Stomach (tissue), 9 donors: ENCODE data around the gene PABPN1. TPM values are rescaled to one million over a fixed set of nuclear protein-coding genes. Genes with fewer than 3 reads are reported as not detected.
"Not testable (repeated sequence)": the region's sequence is repeated elsewhere in the genome, so short reads cannot be mapped to it uniquely, and the experiment has no call there.

ENCODE experiments used
- DNase-seq, 2 donors: peaks; one replicate each; pipeline versions ENCODE4 v3.0.0 to v3.0.0-alpha.2; 2013 to 2019
- H3K27ac ChIP-seq, 5 donors: fragments of 200-600 bp in 4 of 5; sonication (generic) in 4 of 5; one replicate each; pipeline ENCODE4 v1.5.1; 2013 to 2019; ENCODE audit warnings: mild to moderate bottlenecking in 1 of 5, moderate library complexity in 1 of 5
- H3K27me3 ChIP-seq, 3 donors: fragments of 200-600 bp; sonication (generic); one replicate each; pipeline ENCODE4 v1.5.1; 2017 to 2019; ENCODE audit warnings: mixed run types in 1 of 3
- H3K36me3 ChIP-seq, 4 donors: fragments of 200-600 bp; sonication (generic); 1 replicate in 3 of 4; 2 replicates in 1 of 4; pipeline ENCODE4 v1.5.1; 2016 to 2019
- H3K4me1 ChIP-seq, 4 donors: fragments of 200-600 bp; sonication (generic); one replicate each; pipeline ENCODE4 v1.5.1; 2016 to 2019
- H3K4me3 ChIP-seq, 4 donors: fragments of 200-600 bp; sonication (generic) in 3 of 4; one replicate each; pipeline ENCODE4 v1.5.1; 2016 to 2019; ENCODE audit warnings: mild to moderate bottlenecking in 1 of 4
- H3K9me3 ChIP-seq, 4 donors: fragments of 200-600 bp; sonication (generic); one replicate each; pipeline ENCODE4 v1.5.1; 2016 to 2019
- CTCF ChIP-seq, 7 experiments: fragments of 450-650 bp in 4 of 7; fragments of 200-600 bp in 3 of 7; sonication (generic) in 3 of 7; IDR thresholded peaks; one replicate each; pipeline ENCODE4 v1.5.1; 2016 to 2019; ENCODE audit warnings: antibody characterized with exemption in 7 of 7, control low read depth in 2 of 7, mild to moderate bottlenecking in 1 of 7
- EP300 ChIP-seq: sonication (generic); formaldehyde crosslinking; IDR thresholded peaks from one replicate; pipeline ENCODE4 v1.6.1; 2017; ENCODE audit warnings: antibody characterized with exemption
- POLR2A ChIP-seq, 4 donors: fragments of 450-650 bp; IDR thresholded peaks; one replicate each; pipeline ENCODE4 v1.6.1; 2016; ENCODE audit warnings: antibody characterized with exemption in 4 of 4, control low read depth in 2 of 4, mild to moderate bottlenecking in 1 of 4, moderate library complexity in 1 of 4
- POLR2AphosphoS5 ChIP-seq, 3 donors: sonication (generic); formaldehyde crosslinking; IDR thresholded peaks; one replicate each; pipeline ENCODE4 v1.6.1; 2016; ENCODE audit warnings: antibody characterized with exemption in 3 of 3
- WGBS, 5 donors: extraction: QIAGEN DNeasy Blood & Tissue Kit in 3 of 5; methylation state at CpG; one replicate each; pipeline versions ENCODE4 v1.1.5 to v1.1.7; 2013 to 2018; 5-methylcytosine and 5-hydroxymethylcytosine counted together
- intact Hi-C: fragments of 100-400 bp; cut with DNase I; formaldehyde crosslinking; loops from one replicate; pipeline ENCODE4 v1.15.1; 2023; ENCODE audit warnings: low total_unique reads
- polyA plus RNA-seq, 3 donors: library from polyadenylated mRNA; stranded (reverse); fragments of 200-250 nt; gene quantifications; one replicate each; pipeline ENCODE4 v1.2.3, GENCODE V29; 2013
- total RNA-seq, 5 donors: library from RNA; depleted of rRNA; stranded (reverse); fragments of >200 nt; gene quantifications; one replicate each; pipeline versions ENCODE4 v1.1.0 to v1.2.3, GENCODE V29; 2014 to 2016
- donor health status: healthy with polysubstance abuse.
- donor health status: Bipolar disorder and iron deficiency.
- donor health status: healthy.

PABPN1 gene
- total and polyA plus RNA-seq, 8 donors = 24.5 to 190 (median 130) TPM

GRCh38 chr14:23277189-23277588 lies 44.1 kb upstream of the PABPN1 start:
- Histone ChIP-seq H3K27ac (no peak overlapping the region), H3K27me3 (no peaks in the 10 kb centered on the region), H3K36me3 (peaks cover 3 to 22% (median 17%) of the 10 kb centered on the region in 4 donors), H3K4me3 (no peak overlapping the region), H3K4me1 (peaks cover 0 to 8% (median 0%) of the 10 kb centered on the region in 4 donors), H3K9me3 (no peaks in the 10 kb centered on the region)
- intact Hi-C loops = no loop called here
- TF ChIP-seq POLR2AphosphoS5 (IDR thresholded peaks at IDR 0.05) (no peak), EP300 (no peak), CTCF (IDR thresholded peaks at IDR 0.05) (no peak), POLR2A (IDR thresholded peaks at IDR 0.05) (no peak)
- no peak for DNase-seq
- 76 to 91% (median 85%) methylated on average over 3 of the region's 3 CpGs for WGBS, 5 donors

GRCh38 chr14:23277928-23278327 lies 43.3 kb upstream of the PABPN1 start:
- Histone ChIP-seq H3K36me3 (peaks cover 3 to 22% (median 20%) of the 10 kb centered on the region in 4 donors), H3K4me1 (peaks cover 0 to 12% (median 2%) of the 10 kb centered on the region in 4 donors)
- 88 to 98% (median 95%) methylated on average over 6 of the region's 6 CpGs for WGBS, 5 donors
- H3K27me3 ChIP-seq, intact Hi-C loops, H3K9me3 ChIP-seq, H3K4me3 ChIP-seq, DNase-seq, H3K27ac ChIP-seq: not testable (repeated sequence)

- no peak for DNase-seq
- TF ChIP-seq CTCF (IDR thresholded peaks at IDR 0.05) (no peak), EP300 (no peak), POLR2A (IDR thresholded peaks at IDR 0.05) (no peak), POLR2AphosphoS5 (IDR thresholded peaks at IDR 0.05) (no peak)
- no peak overlapping the region for H3K4me3 ChIP-seq
- no peaks in the 10 kb centered on the region for H3K27me3 ChIP-seq
- 94 to 97% (median 95%) methylated on average over 6 of the region's 6 CpGs for WGBS, 5 donors
- H3K27ac ChIP-seq = no peak overlapping the region
- peaks cover 2 to 13% (median 7%) of the 10 kb centered on the region in 4 donors for H3K36me3 ChIP-seq
- intact Hi-C loops = no loop called here
- H3K4me1 ChIP-seq = peaks cover 4 to 33% (median 22%) of the 10 kb centered on the region in 4 donors
- no peaks in the 10 kb centered on the region for H3K9me3 ChIP-seq
Measured at GRCh38 chr14:23281247-23281646, 40.0 kb upstream of the PABPN1 start.

- H3K27me3 ChIP-seq = no peaks in the 10 kb centered on the region
- H3K9me3 ChIP-seq = no peaks in the 10 kb centered on the region
- peak overlapping the region; percentile 64 to 92 (median 74) for H3K4me3 ChIP-seq
- 23 to 26% (median 24%) methylated on average over 9 of the region's 9 CpGs for WGBS, 5 donors
- peak overlapping the region; percentile 87 to 97 (median 93) for H3K27ac ChIP-seq
- peaks cover 0 to 6% (median 0%) of the 10 kb centered on the region in 4 donors for H3K36me3 ChIP-seq
- TF ChIP-seq POLR2AphosphoS5 (IDR thresholded peaks at IDR 0.05) (no peak), EP300 (no peak), CTCF (IDR thresholded peaks at IDR 0.05) (no peak), POLR2A (IDR thresholded peaks at IDR 0.05) (no peak)
- H3K4me1 ChIP-seq = peaks cover 11 to 39% (median 30%) of the 10 kb centered on the region in 4 donors
- peak in 1 of 2 donors; percentile 59 for DNase-seq
- intact Hi-C loops = no loop called here
Measured at GRCh38 chr14:23284654-23285529, 36.4 kb upstream of the PABPN1 start.
